CD8-positive, alpha-beta memory T cell (primary cell): Measurements from ENCODE around the gene LUZP1. TPM values are rescaled to one million over a fixed set of nuclear protein-coding genes. Genes with fewer than 3 reads are reported as not detected.

Experiments
- CTCF ChIA-PET: fragments of 350-600 bp; sonication (Branson Sonifier 250); formaldehyde crosslinking; loops from one replicate; lab custom pipeline; 2021; ENCODE audit warnings: antibody characterized with exemption; lab: Charles Lee
- POLR2A ChIA-PET: fragments of 350-600 bp; sonication (Branson Sonifier 250); formaldehyde crosslinking; loops from one replicate; lab custom pipeline; 2021; ENCODE audit warnings: antibody characterized with exemption; lab: Charles Lee
- DNase-seq, 5 donors: peaks; one replicate each; pipeline versions ENCODE4 v3.0.0 to v3.0.0-alpha.2; 2020 to 2022; ENCODE audit warnings: mixed read lengths in 1 of 5
- H3K27ac ChIP-seq: one replicate; pipeline ENCODE4 v1.7.0; 2013; ENCODE audit warnings: low read depth, mild to moderate bottlenecking, low read length, moderate library complexity
- H3K27me3 ChIP-seq: 2 replicates; pipeline ENCODE4 v1.7.0; 2013; ENCODE audit warnings: low read length, mild to moderate bottlenecking; ENCODE audit not compliant: insufficient read depth, poor library complexity, severe bottlenecking
- H3K36me3 ChIP-seq: 2 replicates; pipeline ENCODE4 v1.7.0; 2013; ENCODE audit warnings: mild to moderate bottlenecking, low read length, moderate library complexity; ENCODE audit not compliant: insufficient read depth
- H3K4me1 ChIP-seq: 2 replicates; pipeline ENCODE4 v1.7.0; 2013; ENCODE audit warnings: mild to moderate bottlenecking, low read length, moderate library complexity; ENCODE audit not compliant: insufficient read depth
- H3K4me3 ChIP-seq: 2 replicates; pipeline ENCODE4 v1.7.0; 2013; ENCODE audit warnings: mild to moderate bottlenecking, low read length
- H3K9me3 ChIP-seq: 2 replicates; pipeline ENCODE4 v1.7.0; 2013; ENCODE audit warnings: mild to moderate bottlenecking, low read length
- H3K27ac Mint-ChIP-seq, 8 donors: one replicate each; pipeline ENCODE4 v1.8.0; 2020 to 2021; ENCODE audit warnings: mixed read lengths in 8 of 8, mild to moderate bottlenecking in 6 of 8, inconsistent platforms in 3 of 8, moderate library complexity in 3 of 8
- H3K27me3 Mint-ChIP-seq, 2 donors: one replicate each; pipeline ENCODE4 v1.8.0; 2020 to 2021; ENCODE audit warnings: mixed read lengths in 2 of 2, mild to moderate bottlenecking in 1 of 2, moderate library complexity in 1 of 2
- H3K36me3 Mint-ChIP-seq, 3 donors: one replicate each; pipeline ENCODE4 v1.8.0; 2020 to 2021; ENCODE audit warnings: mixed read lengths in 3 of 3, inconsistent platforms in 1 of 3, mild to moderate bottlenecking in 1 of 3
- H3K4me1 Mint-ChIP-seq, 3 donors: one replicate each; pipeline ENCODE4 v1.8.0; 2020 to 2021; ENCODE audit warnings: mixed read lengths in 3 of 3, inconsistent platforms in 1 of 3, mild to moderate bottlenecking in 1 of 3
- H3K4me3 Mint-ChIP-seq, 7 donors: one replicate each; pipeline ENCODE4 v1.8.0; 2020 to 2021; ENCODE audit warnings: mixed read lengths in 7 of 7, mild to moderate bottlenecking in 6 of 7, moderate library complexity in 4 of 7, inconsistent platforms in 2 of 7
- H3K9me3 Mint-ChIP-seq, 5 donors: one replicate each; pipeline ENCODE4 v1.8.0; 2020 to 2022; ENCODE audit warnings: mixed read lengths in 5 of 5, mild to moderate bottlenecking in 3 of 5, moderate library complexity in 2 of 5, inconsistent platforms in 1 of 5
- polyA plus RNA-seq: library from polyadenylated mRNA; unstranded; fragments of 300-500 nt; fragmentation: Illumina TruSeq; gene quantifications from one replicate; pipeline ENCODE4 v1.2.3, GENCODE V29; 2021
- total RNA-seq, 2 experiments: library from RNA; stranded (reverse); gene quantifications; one replicate each; pipeline ENCODE4 v1.2.3, GENCODE V29; 2021

LUZP1 gene
- total and polyA plus RNA-seq, 3 experiments from 2014 or later: 19.5 to 32.8 (median 19.6) TPM

DNA sequence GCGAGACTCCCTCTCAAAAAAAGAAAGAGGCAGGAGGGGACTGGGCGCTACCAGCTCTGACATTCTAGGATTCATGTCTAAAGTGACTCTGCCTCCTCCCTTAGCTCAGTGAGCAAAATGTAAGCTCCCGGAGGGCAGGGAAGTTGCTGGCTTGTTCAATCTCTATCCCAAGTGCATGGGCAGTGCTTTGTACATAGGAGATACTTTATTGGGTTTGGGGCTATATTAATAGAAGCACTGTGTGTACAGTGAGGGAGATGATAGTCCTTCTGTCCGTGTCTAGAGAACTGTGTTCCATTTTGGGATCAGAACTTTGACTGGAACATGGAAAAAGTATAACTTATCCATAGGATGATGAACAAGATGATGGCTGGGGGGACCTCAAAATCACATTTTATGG, 16.7 kb upstream of the LUZP1 start:
- H3K9me3 ChIP-seq: no peaks in the 10 kb centered on the region
- no peak overlapping the region for H3K4me3 Mint-ChIP-seq
- H3K4me3 ChIP-seq: no peak overlapping the region
- peaks cover 3 to 6% of the 10 kb centered on the region in 2 donors for H3K27me3 Mint-ChIP-seq
- no peak for DNase-seq
- H3K4me1 ChIP-seq: peaks cover 8% of the 10 kb centered on the region
- ChIA-PET POLR2A (interaction anchor here (1.6 kb wide), 1 partner anchor 85 kb away, joined by 4 read pairs; no protein-coding TSS in a partner anchor), CTCF (interaction anchor here (1.1 to 10.8 kb wide), 14 partner anchors 10 to 124 kb away, joined by 3 to 317 read pairs (median 7); partner anchors contain the start of gene LUZP1)
- H3K27ac ChIP-seq: no peak overlapping the region
- no peaks in the 10 kb centered on the region for H3K9me3 Mint-ChIP-seq
- H3K27ac Mint-ChIP-seq: peak overlapping the region in 1 of 8 donors; percentile 25
- no peaks in the 10 kb centered on the region for H3K36me3 Mint-ChIP-seq
- H3K4me1 Mint-ChIP-seq: peaks cover 11 to 12% (median 11%) of the 10 kb centered on the region in 3 donors
- no peaks in the 10 kb centered on the region for H3K36me3 ChIP-seq
- no peaks in the 10 kb centered on the region for H3K27me3 ChIP-seq

GRCh38 chr1:23184212-23184934, 15.7 kb upstream of the LUZP1 start:
- Mint-ChIP-seq H3K4me1 (peaks cover 11 to 12% (median 11%) of the 10 kb centered on the region in 3 donors), H3K9me3 (no peaks in the 10 kb centered on the region), H3K27me3 (peaks cover 5 to 6% of the 10 kb centered on the region in 2 donors), H3K27ac (peak overlapping the region in 6 of 8 donors; percentile 45 to 88 (median 74)), H3K4me3 (peak overlapping the region in 6 of 7 donors; percentile 74 to 84 (median 82)), H3K36me3 (no peaks in the 10 kb centered on the region)
- peak in 4 of 5 donors; percentile 27 to 55 (median 50) for DNase-seq
- Histone ChIP-seq H3K27me3 (no peaks in the 10 kb centered on the region), H3K9me3 (no peaks in the 10 kb centered on the region), H3K4me3 (no peak overlapping the region), H3K27ac (no peak overlapping the region), H3K4me1 (peaks cover 8% of the 10 kb centered on the region), H3K36me3 (no peaks in the 10 kb centered on the region)
- ChIA-PET CTCF (interaction anchor here (0.6 to 10.8 kb wide), 22 partner anchors 11 to 173 kb away, joined by 3 to 317 read pairs (median 5); partner anchors contain the start of gene LUZP1), POLR2A (interaction anchor here (0.7 to 1.6 kb wide), 2 partner anchors 84 to 86 kb away, joined by 4 read pairs; no protein-coding TSS in a partner anchor)

DNA sequence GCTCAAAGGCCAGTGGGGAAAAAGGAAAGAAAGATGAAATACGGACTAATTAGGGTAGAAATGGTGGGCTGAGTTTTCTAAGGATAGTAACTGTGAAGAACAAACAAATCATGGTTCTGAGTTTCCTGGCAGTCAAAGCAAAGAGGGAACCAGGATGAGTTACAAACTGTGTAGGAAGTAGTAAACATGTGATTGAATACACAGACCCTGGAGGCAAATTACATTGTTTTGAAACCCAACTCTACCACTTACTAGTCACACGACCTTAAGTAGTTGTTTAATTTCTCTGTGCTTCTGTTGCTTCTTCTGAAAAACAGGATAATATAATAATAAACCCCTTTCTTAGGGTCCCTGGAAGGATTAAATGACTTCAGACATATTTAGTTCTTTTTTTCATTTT, 11.2 kb upstream of the LUZP1 start:
- H3K4me1 ChIP-seq: peaks cover 21% of the 10 kb centered on the region
- H3K4me1 Mint-ChIP-seq: peaks cover 15 to 24% (median 24%) of the 10 kb centered on the region in 3 donors
- CTCF ChIA-PET: interaction anchor here (0.6 to 1.2 kb wide), 4 partner anchors 79 to 81 kb away, joined by 3 to 7 read pairs (median 3); no protein-coding TSS in a partner anchor
- no peaks in the 10 kb centered on the region for H3K9me3 Mint-ChIP-seq
- no peak overlapping the region for H3K27ac Mint-ChIP-seq
- H3K36me3 ChIP-seq: no peaks in the 10 kb centered on the region
- H3K4me3 ChIP-seq: no peak overlapping the region
- peaks cover 8 to 25% of the 10 kb centered on the region in 2 donors for H3K27me3 Mint-ChIP-seq
- DNase-seq: no peak
- no peaks in the 10 kb centered on the region for H3K9me3 ChIP-seq
- no peaks in the 10 kb centered on the region for H3K27me3 ChIP-seq
- no peak overlapping the region for H3K4me3 Mint-ChIP-seq
- no peaks in the 10 kb centered on the region for H3K36me3 Mint-ChIP-seq
- POLR2A ChIA-PET: no interaction called here
- no peak overlapping the region for H3K27ac ChIP-seq

- Mint-ChIP-seq H3K4me3 (peak overlapping the region in 1 of 7 donors; percentile 11), H3K36me3 (no peaks in the 10 kb centered on the region), H3K9me3 (no peaks in the 10 kb centered on the region), H3K27me3 (peaks cover 10 to 25% of the 10 kb centered on the region in 2 donors), H3K4me1 (peaks cover 9 to 21% (median 20%) of the 10 kb centered on the region in 3 donors), H3K27ac (peak overlapping the region in 2 of 8 donors; percentile 11 to 18)
- DNase-seq: no peak
- H3K27me3 ChIP-seq: no peaks in the 10 kb centered on the region
- H3K4me1 ChIP-seq: peaks cover 13% of the 10 kb centered on the region
- H3K36me3 ChIP-seq: no peaks in the 10 kb centered on the region
- H3K9me3 ChIP-seq: no peaks in the 10 kb centered on the region
- ChIA-PET CTCF (interaction anchor here (0.7 to 1.6 kb wide), 5 partner anchors 68 to 80 kb away, joined by 3 to 7 read pairs (median 4); no protein-coding TSS in a partner anchor), POLR2A (no interaction called here)
- no peak overlapping the region for H3K4me3 ChIP-seq
- no peak overlapping the region for H3K27ac ChIP-seq
These were observed 10.3 kb upstream of the LUZP1 start for GRCh38 chr1:23178950-23179349.

- CTCF ChIA-PET: interaction anchor here (0.9 to 1.6 kb wide), 5 partner anchors 67 to 80 kb away, joined by 3 to 7 read pairs (median 4); no protein-coding TSS in a partner anchor
- DNase-seq: no peak
- H3K27ac Mint-ChIP-seq: peak overlapping the region in 4 of 8 donors; percentile 5 to 51 (median 14)
- POLR2A ChIA-PET: no interaction called here
- Histone ChIP-seq H3K27ac (no peak overlapping the region), H3K4me1 (peaks cover 13% of the 10 kb centered on the region), H3K9me3 (no peaks in the 10 kb centered on the region), H3K27me3 (no peaks in the 10 kb centered on the region), H3K36me3 (no peaks in the 10 kb centered on the region), H3K4me3 (no peak overlapping the region)
- no peaks in the 10 kb centered on the region for H3K36me3 Mint-ChIP-seq
- H3K4me3 Mint-ChIP-seq: peak overlapping the region in 6 of 7 donors; percentile 11 to 71 (median 68)
- peaks cover 6 to 18% (median 17%) of the 10 kb centered on the region in 3 donors for H3K4me1 Mint-ChIP-seq
- peaks cover 10 to 25% of the 10 kb centered on the region in 2 donors for H3K27me3 Mint-ChIP-seq
- H3K9me3 Mint-ChIP-seq: no peaks in the 10 kb centered on the region
These were observed 9.8 kb upstream of the LUZP1 start for GRCh38 chr1:23178414-23178813.

- Histone ChIP-seq H3K9me3 (no peaks in the 10 kb centered on the region), H3K4me1 (peaks cover 13% of the 10 kb centered on the region), H3K4me3 (peak overlapping the region; percentile 51), H3K27ac (no peak overlapping the region), H3K27me3 (no peaks in the 10 kb centered on the region), H3K36me3 (no peaks in the 10 kb centered on the region)
- H3K9me3 Mint-ChIP-seq: no peaks in the 10 kb centered on the region
- H3K36me3 Mint-ChIP-seq: no peaks in the 10 kb centered on the region
- peaks cover 6 to 18% (median 17%) of the 10 kb centered on the region in 3 donors for H3K4me1 Mint-ChIP-seq
- peak overlapping the region in 3 of 8 donors; percentile 12 to 51 (median 50) for H3K27ac Mint-ChIP-seq
- peak overlapping the region; percentile 52 to 82 (median 72) for H3K4me3 Mint-ChIP-seq
- POLR2A ChIA-PET: no interaction called here
- H3K27me3 Mint-ChIP-seq: peaks cover 7 to 25% of the 10 kb centered on the region in 2 donors
- CTCF ChIA-PET: interaction anchor here (0.9 to 12.3 kb wide), 5 partner anchors 7 to 79 kb away, joined by 3 to 65 read pairs (median 4); no protein-coding TSS in a partner anchor
- DNase-seq: peak; percentile 16 to 56 (median 41)
These were observed 9.1 kb upstream of the LUZP1 start for GRCh38 chr1:23177438-23178380.

DNA sequence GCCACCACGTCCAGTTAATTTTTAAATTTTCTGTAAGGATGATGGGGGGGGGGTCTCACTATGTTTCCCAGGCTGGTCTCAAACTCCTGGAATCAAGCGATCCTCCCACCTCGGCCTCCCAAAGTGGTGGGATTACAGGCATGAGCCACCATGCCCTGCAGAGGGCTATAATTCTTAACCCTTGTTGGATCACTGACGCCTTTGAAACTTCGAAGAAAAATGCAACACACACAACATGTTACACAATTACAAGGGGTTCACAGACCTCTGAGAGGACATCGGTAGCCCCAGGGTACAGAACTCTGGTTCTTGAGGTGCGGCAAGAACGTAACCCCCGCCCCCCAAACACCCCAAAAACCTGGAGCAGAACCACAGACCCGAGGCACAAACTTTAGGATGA, 8.4 kb upstream of the LUZP1 start:
- Mint-ChIP-seq H3K4me1 (peaks cover 6 to 18% (median 17%) of the 10 kb centered on the region in 3 donors), H3K27ac (no peak overlapping the region), H3K4me3 (peak overlapping the region; percentile 50 to 77 (median 72)), H3K36me3 (no peaks in the 10 kb centered on the region), H3K27me3 (peaks cover 7 to 22% of the 10 kb centered on the region in 2 donors), H3K9me3 (no peaks in the 10 kb centered on the region)
- Histone ChIP-seq H3K27me3 (no peaks in the 10 kb centered on the region), H3K4me1 (peaks cover 13% of the 10 kb centered on the region), H3K36me3 (no peaks in the 10 kb centered on the region), H3K27ac (no peak overlapping the region), H3K9me3 (no peaks in the 10 kb centered on the region), H3K4me3 (peak overlapping the region; percentile 51)
- DNase-seq: no peak
- ChIA-PET POLR2A (interaction anchor here (1.2 kb wide), 1 partner anchor 9 kb away, joined by 3 read pairs; no protein-coding TSS in a partner anchor), CTCF (interaction anchor here (1.2 to 12.3 kb wide), 3 partner anchors 7 to 78 kb away, joined by 3 to 65 read pairs (median 3); no protein-coding TSS in a partner anchor)
